Measurements from ENCODE around the gene MLLT10. TPM values are rescaled to one million over a fixed set of nuclear protein-coding genes. Genes with fewer than 3 reads are reported as not detected.

MLLT10 gene
- total RNA-seq, 6 experiments from 2014 or later = 21.8 to 25.2 (median 22.9) TPM

- H3K27ac Mint-ChIP-seq = no peak overlapping the region
- 0 out of 2 replicates have a peak, but pooled peaks cover 1% of the 10 kb centered on the region for H3K27me3 Mint-ChIP-seq (ENCODE audit: insufficient read depth)
- H3K36me3 Mint-ChIP-seq (ENCODE audit: low read depth) = 0 out of 2 replicates have a peak, but pooled peaks cover 7% of the 10 kb centered on the region
- TF ChIP-seq CTCF (IDR thresholded peaks at IDR 0.05) = no peak
- H3K4me1 Mint-ChIP-seq (ENCODE audit: low read depth) = no peaks in the 10 kb centered on the region
- no peaks in the 10 kb centered on the region for H3K9me3 Mint-ChIP-seq
- no peak for DNase-seq
- H3K4me3 Mint-ChIP-seq = no peak overlapping the region
These were observed 143.5 kb downstream of the MLLT10 start for GRCh38 chr10:21677551-21677950.

GRCh38 chr10:21681156-21681555 lies 147.1 kb downstream of the MLLT10 start:
- Mint-ChIP-seq H3K9me3 (no peaks in the 10 kb centered on the region), H3K27ac (no peak overlapping the region)

GRCh38 chr10:21687266-21688008 lies 153.4 kb downstream of the MLLT10 start:
- DNase-seq = peak; percentile 23
- no peaks in the 10 kb centered on the region; the same call in 1 of the 2 replicates for H3K27me3 Mint-ChIP-seq (ENCODE audit: insufficient read depth)
- H3K9me3 Mint-ChIP-seq = no peaks in the 10 kb centered on the region
- no peak overlapping the region for H3K4me3 Mint-ChIP-seq
- peaks cover 13% of the 10 kb centered on the region for H3K4me1 Mint-ChIP-seq (ENCODE audit: low read depth)
- TF ChIP-seq CTCF (IDR thresholded peaks at IDR 0.05) = no peak
- peaks cover 10% of the 10 kb centered on the region for H3K36me3 Mint-ChIP-seq (ENCODE audit: low read depth)
- peak overlapping the region; percentile 60 for H3K27ac Mint-ChIP-seq

More at GRCh38 chr10:21681156-21681555, 147.1 kb downstream of the MLLT10 start:
- TF ChIP-seq CTCF (IDR thresholded peaks at IDR 0.05) = no peak
- no peak for DNase-seq
- 0 out of 2 replicates have a peak, but pooled peaks cover 1% of the 10 kb centered on the region for H3K27me3 Mint-ChIP-seq (ENCODE audit: insufficient read depth)
- no peak overlapping the region for H3K4me3 Mint-ChIP-seq
- H3K36me3 Mint-ChIP-seq (ENCODE audit: low read depth) = peaks cover 6% of the 10 kb centered on the region; the same call in 1 of the 2 replicates
- no peaks in the 10 kb centered on the region for H3K4me1 Mint-ChIP-seq (ENCODE audit: low read depth)

GRCh38 chr10:21688009-21688332 lies 153.9 kb downstream of the MLLT10 start:
- Mint-ChIP-seq H3K4me3 (no peak overlapping the region), H3K4me1 (ENCODE audit: low read depth) (peaks cover 17% of the 10 kb centered on the region), H3K27me3 (ENCODE audit: insufficient read depth) (no peaks in the 10 kb centered on the region; the same call in 1 of the 2 replicates), H3K36me3 (ENCODE audit: low read depth) (peaks cover 14% of the 10 kb centered on the region), H3K27ac (peak overlapping the region; percentile 47; the same call in 1 of the 2 replicates), H3K9me3 (no peaks in the 10 kb centered on the region)
- no peak for TF ChIP-seq CTCF (IDR thresholded peaks at IDR 0.05)
- no peak for DNase-seq

GRCh38 chr10:21688870-21689269 lies 154.8 kb downstream of the MLLT10 start:
- H3K9me3 Mint-ChIP-seq = no peaks in the 10 kb centered on the region
- DNase-seq = no peak
- peaks cover 23% of the 10 kb centered on the region for H3K4me1 Mint-ChIP-seq (ENCODE audit: low read depth)
- peaks cover 18% of the 10 kb centered on the region for H3K36me3 Mint-ChIP-seq (ENCODE audit: low read depth)
- no peaks in the 10 kb centered on the region; the same call in 1 of the 2 replicates for H3K27me3 Mint-ChIP-seq (ENCODE audit: insufficient read depth)
- H3K4me3 Mint-ChIP-seq = no peak overlapping the region
- no peak overlapping the region for H3K27ac Mint-ChIP-seq
- no peak for TF ChIP-seq CTCF (IDR thresholded peaks at IDR 0.05)

All from HFFc6 (cell line).